MM.1S (cell line): Measurements from ENCODE around the gene PATL1.

ENCODE experiments used
- DNase-seq: peaks from one replicate; pipeline ENCODE4 v3.0.0-alpha.2; 2015
- H2AFZ ChIP-seq: fragments of 300-600 bp; sonication (generic); 2 replicates; pipeline ENCODE4 v1.6.0; 2016; ENCODE audit warnings: antibody characterized with exemption, low read length
- H3F3A ChIP-seq: fragments of 300-600 bp; sonication (generic); 2 replicates; pipeline ENCODE4 v1.6.1; 2016; ENCODE audit warnings: mild to moderate bottlenecking, antibody characterized with exemption, low read length, moderate library complexity, mixed read lengths; ENCODE audit not compliant: insufficient read depth
- H3K27ac ChIP-seq: fragments of 300-600 bp; sonication (generic); 2 replicates; pipeline ENCODE4 v1.5.1; 2016; ENCODE audit warnings: mild to moderate bottlenecking, low read length
- H3K27me3 ChIP-seq: fragments of 300-600 bp; sonication (generic); replicated peaks from 2 replicates; pipeline ENCODE4 v1.6.0; 2016; ENCODE audit warnings: low read length; ENCODE audit not compliant: insufficient read depth
- H3K36me3 ChIP-seq: fragments of 300-600 bp; sonication (generic); replicated peaks from 2 replicates; pipeline ENCODE4 v1.6.1; 2016; ENCODE audit warnings: mild to moderate bottlenecking, low read length, mixed read lengths; ENCODE audit not compliant: insufficient read depth
- H3K4me1 ChIP-seq: fragments of 300-600 bp; sonication (generic); 2 replicates; pipeline ENCODE4 v1.6.1; 2016; ENCODE audit warnings: low read length, mixed read lengths
- H3K4me2 ChIP-seq: fragments of 300-600 bp; sonication (generic); 2 replicates; pipeline ENCODE4 v1.6.0; 2016; ENCODE audit warnings: low read depth, low read length
- H3K4me3 ChIP-seq: fragments of 300-600 bp; sonication (generic); 2 replicates; pipeline ENCODE4 v1.5.1; 2016; ENCODE audit warnings: low read length, mixed read lengths
- H3K79me2 ChIP-seq: fragments of 300-600 bp; sonication (generic); 2 replicates; pipeline ENCODE4 v1.6.1; 2016; ENCODE audit warnings: mixed run types, low read length, mixed read lengths
- H3K9ac ChIP-seq: fragments of 300-600 bp; sonication (generic); 2 replicates; pipeline ENCODE4 v1.6.1; 2016; ENCODE audit warnings: low read length, mixed read lengths
- H3K9me2 ChIP-seq: fragments of 300-600 bp; sonication (generic); replicated peaks from 2 replicates; pipeline ENCODE4 v1.6.1; 2016; ENCODE audit warnings: mild to moderate bottlenecking, low read length, mixed read lengths; ENCODE audit not compliant: insufficient read depth
- H3K9me3 ChIP-seq: fragments of 300-600 bp; sonication (generic); replicated peaks from 2 replicates; pipeline ENCODE4 v1.6.1; 2016; ENCODE audit warnings: mild to moderate bottlenecking, low read length, mixed read lengths; ENCODE audit not compliant: insufficient read depth
- H4K20me1 ChIP-seq: fragments of 300-600 bp; sonication (generic); 2 replicates; pipeline ENCODE4 v1.6.1; 2016; ENCODE audit warnings: mild to moderate bottlenecking, low read length, moderate library complexity, mixed read lengths; ENCODE audit not compliant: insufficient read depth
- EZH2 ChIP-seq: fragments of 300-600 bp; sonication (generic); optimal IDR thresholded peaks from 2 replicates; pipeline ENCODE3; 2017; ENCODE audit warnings: low read depth, mild to moderate bottlenecking, antibody characterized with exemption, low read length, mixed read lengths
- EZH2phosphoT487 ChIP-seq: fragments of 300-600 bp; sonication (generic); IDR thresholded peaks from 2 replicates; pipeline ENCODE4 v1.6.1; 2018; ENCODE audit warnings: antibody characterized with exemption, low read length
- TF ChIP-seq, protein P1 (sequence below): fragments of 300-600 bp; sonication (generic); IDR thresholded peaks from 2 replicates; pipeline ENCODE4 v1.5.1; 2016; ENCODE audit warnings: antibody characterized with exemption, low read length, mixed read lengths

PATL1 gene

DNA sequence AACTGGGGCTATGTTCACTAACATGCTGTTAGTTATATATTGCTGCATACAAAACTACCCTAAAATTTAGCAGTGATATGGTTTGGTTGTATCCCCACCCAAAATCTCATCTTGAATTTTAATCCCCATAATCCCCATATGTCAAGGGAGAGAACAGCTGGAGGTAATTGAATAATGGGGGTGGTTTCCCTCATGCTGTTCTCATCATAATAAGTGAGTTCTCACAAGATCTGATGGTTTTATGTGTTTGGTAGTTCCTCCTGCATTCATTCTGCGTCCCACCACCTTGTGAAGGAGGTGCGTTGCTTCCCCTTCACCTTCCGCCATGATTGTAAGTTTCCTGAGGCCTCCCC lies 10.0 kb upstream of the PATL1 start:
- Histone ChIP-seq H3K27me3 (no peaks in the 10 kb centered on the region), H3K27ac (no peak overlapping the region), H3K4me3 (no peak overlapping the region), H3K36me3 (no peaks in the 10 kb centered on the region), H3K4me1 (no peaks in the 10 kb centered on the region), H3K9me2 (no peaks in the 10 kb centered on the region), H3F3A (no peaks in the 10 kb centered on the region), H3K79me2 (no peaks in the 10 kb centered on the region), H2AFZ (no peak overlapping the region), H3K4me2 (no peak overlapping the region), H3K9ac (no peak overlapping the region), H4K20me1 (no peaks in the 10 kb centered on the region), H3K9me3 (no peaks in the 10 kb centered on the region)
- DNase-seq, result no peak
- TF ChIP-seq EZH2 (no peak), EZH2phosphoT487 (no peak)
- TF ChIP-seq, protein P1, sequence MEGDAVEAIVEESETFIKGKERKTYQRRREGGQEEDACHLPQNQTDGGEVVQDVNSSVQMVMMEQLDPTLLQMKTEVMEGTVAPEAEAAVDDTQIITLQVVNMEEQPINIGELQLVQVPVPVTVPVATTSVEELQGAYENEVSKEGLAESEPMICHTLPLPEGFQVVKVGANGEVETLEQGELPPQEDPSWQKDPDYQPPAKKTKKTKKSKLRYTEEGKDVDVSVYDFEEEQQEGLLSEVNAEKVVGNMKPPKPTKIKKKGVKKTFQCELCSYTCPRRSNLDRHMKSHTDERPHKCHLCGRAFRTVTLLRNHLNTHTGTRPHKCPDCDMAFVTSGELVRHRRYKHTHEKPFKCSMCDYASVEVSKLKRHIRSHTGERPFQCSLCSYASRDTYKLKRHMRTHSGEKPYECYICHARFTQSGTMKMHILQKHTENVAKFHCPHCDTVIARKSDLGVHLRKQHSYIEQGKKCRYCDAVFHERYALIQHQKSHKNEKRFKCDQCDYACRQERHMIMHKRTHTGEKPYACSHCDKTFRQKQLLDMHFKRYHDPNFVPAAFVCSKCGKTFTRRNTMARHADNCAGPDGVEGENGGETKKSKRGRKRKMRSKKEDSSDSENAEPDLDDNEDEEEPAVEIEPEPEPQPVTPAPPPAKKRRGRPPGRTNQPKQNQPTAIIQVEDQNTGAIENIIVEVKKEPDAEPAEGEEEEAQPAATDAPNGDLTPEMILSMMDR, result no peak

DNA sequence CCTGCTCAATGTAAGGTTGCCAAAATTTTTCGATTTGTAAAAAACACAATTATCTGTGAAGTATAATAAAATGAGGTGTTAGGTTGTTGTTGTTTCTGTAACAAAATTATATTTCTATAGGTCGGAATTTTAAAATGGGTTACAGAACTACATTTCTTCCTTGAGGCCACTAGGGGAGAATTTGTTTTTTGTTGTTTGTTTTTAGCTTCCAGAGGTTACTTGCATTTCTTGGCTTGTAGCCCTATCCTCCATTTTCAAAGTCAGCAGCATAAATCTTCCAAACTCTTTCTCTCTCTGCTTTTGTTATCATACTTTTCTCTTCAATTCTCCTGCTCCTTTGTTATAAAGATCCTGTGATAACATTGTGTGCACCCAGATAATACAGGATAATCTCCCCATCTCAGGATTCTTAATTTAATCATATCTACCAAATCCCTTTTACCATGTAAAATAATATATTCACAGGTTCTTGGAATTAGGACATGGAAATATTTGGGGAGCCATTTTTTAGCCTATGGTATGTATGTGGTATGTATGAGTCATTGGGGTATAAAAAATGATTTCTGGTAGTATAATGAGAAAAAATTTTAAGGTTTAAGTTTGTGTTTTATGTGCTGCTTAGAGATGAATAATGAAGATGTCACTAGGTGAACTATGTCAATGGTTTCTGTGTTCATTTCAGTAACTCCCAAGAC lies 9.4 kb upstream of the PATL1 start:
- H3K4me1 ChIP-seq, result no peaks in the 10 kb centered on the region
- DNase-seq, result no peak
- no peaks in the 10 kb centered on the region for H3K9me3 ChIP-seq
- TF ChIP-seq, protein P1, result no peak
- TF ChIP-seq EZH2, result no peak
- TF ChIP-seq EZH2phosphoT487, result no peak
- no peak overlapping the region for H3K4me2 ChIP-seq
- no peak overlapping the region for H2AFZ ChIP-seq
- no peaks in the 10 kb centered on the region for H3K9me2 ChIP-seq
- H3K36me3 ChIP-seq, result no peaks in the 10 kb centered on the region
- H4K20me1 ChIP-seq, result no peaks in the 10 kb centered on the region
- H3F3A ChIP-seq, result no peaks in the 10 kb centered on the region
- H3K9ac ChIP-seq, result no peak overlapping the region
- no peaks in the 10 kb centered on the region for H3K79me2 ChIP-seq
- no peaks in the 10 kb centered on the region for H3K27me3 ChIP-seq
- no peak overlapping the region for H3K27ac ChIP-seq
- H3K4me3 ChIP-seq, result no peak overlapping the region

DNA sequence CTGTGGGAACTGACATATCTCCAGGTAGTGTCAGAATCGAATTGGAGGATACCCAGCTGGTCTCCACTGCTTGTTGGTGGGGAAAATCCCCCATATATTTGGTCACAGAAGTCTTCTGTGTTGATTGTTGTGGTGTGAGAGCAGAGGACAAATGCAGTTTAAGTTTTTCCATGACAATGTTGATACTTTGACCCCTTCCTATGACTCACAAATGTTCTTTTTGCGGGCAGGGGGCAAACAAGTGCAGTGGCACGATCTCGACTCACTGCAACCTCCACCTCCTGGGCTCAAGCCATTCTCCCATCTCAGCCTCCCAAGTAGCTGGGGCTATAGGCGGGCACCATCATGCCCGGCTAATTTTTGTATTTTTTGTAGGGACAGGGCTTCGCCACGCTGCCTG lies 7.4 kb upstream of the PATL1 start:
- Histone ChIP-seq H3K36me3 (no peaks in the 10 kb centered on the region), H3F3A (no peaks in the 10 kb centered on the region), H3K4me1 (no peaks in the 10 kb centered on the region), H3K9ac (no peak overlapping the region), H3K27me3 (no peaks in the 10 kb centered on the region), H3K4me2 (no peak overlapping the region), H2AFZ (no peak overlapping the region), H3K27ac (no peak overlapping the region), H3K9me3 (no peaks in the 10 kb centered on the region), H3K4me3 (no peak overlapping the region), H3K79me2 (no peaks in the 10 kb centered on the region), H3K9me2 (no peaks in the 10 kb centered on the region), H4K20me1 (no peaks in the 10 kb centered on the region)
- no peak for DNase-seq
- TF ChIP-seq, protein P1, result no peak
- TF ChIP-seq EZH2, result no peak
- no peak for TF ChIP-seq EZH2phosphoT487
